SU-DHL-6 (cell line): Measurements from ENCODE around the gene PADI3.

Experiments
- CTCF ChIP-seq: fragments of 200-600 bp; sonication (generic); IDR thresholded peaks from one replicate; pipeline ENCODE4 v1.5.1; 2017; ENCODE audit warnings: antibody characterized with exemption, mild to moderate bottlenecking, low read length, moderate library complexity; ENCODE audit not compliant: insufficient read depth, poor library complexity, severe bottlenecking
- EZH2phosphoT487 ChIP-seq: fragments of 200-600 bp; sonication (generic), shearing (Covaris generic); conservative IDR thresholded peaks from 2 replicates; pipeline ENCODE4 v1.6.1; 2018; ENCODE audit warnings: mild to moderate bottlenecking, antibody characterized with exemption, low read length, moderate library complexity, mixed read lengths

- TF ChIP-seq CTCF (no peak), EZH2phosphoT487 (no peak)
Observed at GRCh38 chr1:17258758-17259130, 9.8 kb downstream of the PADI3 start.
